HG02884 (cell line): Measurements from ENCODE around the gene TEDC2.

Source experiments
- ATAC-seq: cut with Tn5 transposase; IDR thresholded peaks from one replicate; pipeline ENCODE4 v1.9.1; 2021; ENCODE audit warnings: mild to moderate bottlenecking, moderate library complexity; ENCODE audit not compliant: unreplicated experiment

TEDC2 gene

DNA sequence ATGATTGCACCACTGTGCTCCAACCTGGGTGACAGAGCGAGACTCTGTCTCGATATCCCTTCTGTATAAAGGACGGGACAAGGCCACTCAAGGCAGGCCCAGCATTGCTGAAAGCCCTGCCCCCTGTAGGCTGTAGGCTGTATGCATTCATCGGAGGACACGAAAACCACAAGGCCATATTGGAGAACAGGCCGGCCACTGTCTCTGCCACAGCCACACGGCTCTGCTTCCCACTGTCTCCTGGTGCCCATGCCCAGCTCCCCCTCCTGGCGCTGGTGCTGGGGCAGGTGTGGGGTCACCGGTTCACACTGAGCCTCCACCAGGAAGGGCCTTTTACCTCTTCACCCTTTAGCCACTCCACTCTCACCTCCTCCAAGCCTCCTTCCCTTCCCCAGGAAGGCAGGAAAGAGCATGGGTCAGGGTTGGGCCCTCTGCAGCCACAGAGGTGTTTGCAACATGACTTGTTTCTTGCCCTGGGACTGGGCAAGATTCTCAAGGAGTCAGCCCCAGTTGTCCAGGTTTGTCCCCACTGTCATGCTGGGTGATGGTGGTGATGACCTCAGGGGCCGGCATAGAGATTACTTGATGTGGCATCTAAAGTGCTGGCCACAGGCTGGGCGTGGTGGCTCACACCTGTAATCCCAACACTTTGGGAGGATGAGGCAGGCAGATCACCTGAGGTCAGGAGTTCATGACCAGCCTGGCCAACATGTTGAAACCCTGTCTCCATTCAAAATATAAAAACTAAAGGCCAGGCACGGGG is 5.9 kb downstream of the TEDC2 start:
- ATAC-seq: no peak

DNA sequence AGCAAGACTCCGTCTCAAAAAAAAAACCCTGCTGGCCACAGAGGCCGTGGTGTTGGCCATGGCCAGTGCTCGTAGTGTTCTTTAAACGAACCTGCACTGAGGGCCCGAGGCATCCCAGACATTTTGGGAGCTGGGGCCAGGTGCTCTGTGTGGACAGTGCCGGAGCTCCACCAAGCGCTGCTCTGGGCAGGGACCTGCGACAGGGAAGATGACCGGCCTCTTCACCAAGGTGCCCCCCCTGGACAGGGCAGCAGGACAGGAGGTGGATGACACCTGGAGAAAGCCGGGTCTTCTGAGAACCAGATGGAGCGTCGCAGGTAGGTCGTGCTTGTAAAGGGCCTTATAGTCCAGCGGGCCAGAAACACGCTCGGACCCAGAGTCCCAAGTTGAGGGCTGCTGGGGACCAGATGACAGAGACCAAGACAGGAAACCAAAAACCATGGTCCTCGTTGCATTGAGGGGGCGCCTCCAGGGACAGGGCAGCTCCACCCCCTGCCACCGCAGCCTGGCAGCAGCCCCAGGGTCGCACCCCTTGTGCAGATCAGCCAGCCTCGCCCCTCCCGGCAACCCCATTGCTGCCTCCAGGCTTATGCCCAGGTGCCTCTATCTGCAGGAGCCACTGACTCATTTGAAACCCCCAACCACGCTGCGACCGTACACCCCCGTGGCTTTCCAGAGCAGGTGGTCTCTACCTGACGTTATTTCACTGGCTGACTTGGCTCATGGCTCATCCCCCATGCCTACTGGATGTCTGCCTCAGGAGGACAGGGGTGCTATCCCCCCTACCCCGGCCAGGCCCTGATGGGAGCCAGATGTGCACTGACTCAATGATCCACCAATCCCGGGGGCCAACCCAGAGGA is 7.0 kb downstream of the TEDC2 start:
- ATAC-seq: no peak

DNA sequence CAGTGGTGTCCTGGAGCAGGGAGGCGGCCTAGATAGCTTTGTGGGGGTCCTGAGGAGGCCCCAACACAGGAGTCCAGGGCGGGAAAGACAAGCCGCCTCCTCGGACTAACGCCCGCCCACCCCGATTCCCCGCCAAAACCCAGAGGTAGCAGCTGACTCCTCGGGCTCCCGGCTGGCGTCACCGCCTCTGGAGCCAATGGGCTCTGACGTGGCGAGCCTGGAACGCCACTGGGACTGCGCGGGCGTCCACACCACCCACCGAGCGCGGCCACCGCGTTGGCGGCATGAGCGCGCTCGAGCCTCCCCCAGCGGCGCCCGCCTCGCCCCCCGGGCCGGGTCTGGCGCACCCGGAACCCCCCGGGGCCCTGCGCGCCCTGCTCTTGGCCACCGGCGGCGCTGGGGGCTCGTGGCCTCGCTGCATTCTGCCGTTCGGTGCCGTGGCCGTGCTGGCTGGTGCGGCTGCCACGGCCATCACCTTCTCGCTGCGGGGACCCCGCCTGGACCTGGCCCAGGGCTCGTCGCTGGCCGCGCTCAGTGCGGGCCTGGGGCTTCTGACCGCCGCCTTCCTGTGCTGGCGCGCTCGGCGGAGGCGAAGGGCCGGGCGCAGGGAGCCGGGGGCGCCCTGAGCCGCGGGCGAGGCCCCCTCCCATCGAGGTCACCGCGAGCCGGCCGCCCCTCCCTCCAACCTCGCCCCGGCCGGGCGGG is 7.8 kb downstream of the TEDC2 start:
- ATAC-seq: no peak

DNA sequence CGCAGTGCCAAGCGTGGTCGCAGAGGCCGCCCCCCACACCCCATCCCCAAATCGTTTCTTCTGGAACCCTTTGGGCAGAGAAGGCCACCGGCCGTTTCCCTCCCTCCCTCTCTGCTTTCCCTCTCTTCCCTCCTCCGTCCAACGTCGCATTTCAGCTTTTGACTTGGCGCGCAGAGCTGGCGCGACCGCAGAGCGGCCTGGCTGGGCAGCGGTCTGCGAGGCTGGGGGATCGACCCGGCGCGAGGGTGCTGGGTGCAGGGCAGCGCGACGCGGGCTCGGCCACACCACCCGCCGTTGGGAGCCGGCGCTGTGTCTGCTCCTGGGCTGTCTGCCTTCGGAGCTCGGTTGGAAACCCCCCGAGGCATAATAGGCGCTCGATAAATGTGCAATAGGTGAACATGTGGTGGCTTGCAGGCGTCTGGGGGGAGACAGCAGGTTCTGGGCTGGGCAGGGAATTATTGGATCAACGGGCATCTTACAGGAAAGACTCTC is 8.4 kb downstream of the TEDC2 start:
- no peak for ATAC-seq

DNA sequence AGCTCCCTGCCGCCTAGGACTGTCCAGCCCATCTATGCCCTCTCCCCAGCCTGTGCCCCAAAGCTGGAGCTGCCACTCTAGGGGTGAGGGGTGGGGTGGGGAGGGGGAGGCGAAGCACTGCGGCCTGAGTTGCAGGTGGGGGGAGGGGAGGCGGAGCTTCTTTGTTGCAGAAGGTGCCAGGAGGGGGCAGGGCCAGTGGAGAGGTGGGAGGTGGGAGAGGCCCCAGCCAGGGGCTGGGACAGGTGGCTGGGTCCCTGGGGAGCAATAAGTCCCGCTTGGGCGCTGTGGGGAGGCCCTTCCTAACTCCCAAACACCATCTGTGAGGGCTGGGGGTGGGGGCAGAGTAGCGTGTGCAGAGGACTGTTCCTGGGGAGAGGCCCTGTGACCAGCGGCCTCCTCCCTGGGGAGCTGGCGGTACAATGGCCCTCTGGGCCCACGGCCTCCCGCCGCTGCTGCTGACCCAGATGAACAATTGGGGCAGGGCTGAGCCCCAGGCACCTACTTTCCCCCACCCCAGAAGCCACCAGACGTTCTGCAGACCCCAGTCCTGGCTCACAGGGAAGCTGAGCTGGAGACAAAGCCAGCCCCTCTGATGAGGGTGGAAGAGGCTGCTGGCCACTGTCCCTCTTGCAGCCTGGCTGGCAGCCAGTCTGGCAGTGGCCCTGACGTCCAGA is 9.0 kb downstream of the TEDC2 start:
- ATAC-seq: no peak

DNA sequence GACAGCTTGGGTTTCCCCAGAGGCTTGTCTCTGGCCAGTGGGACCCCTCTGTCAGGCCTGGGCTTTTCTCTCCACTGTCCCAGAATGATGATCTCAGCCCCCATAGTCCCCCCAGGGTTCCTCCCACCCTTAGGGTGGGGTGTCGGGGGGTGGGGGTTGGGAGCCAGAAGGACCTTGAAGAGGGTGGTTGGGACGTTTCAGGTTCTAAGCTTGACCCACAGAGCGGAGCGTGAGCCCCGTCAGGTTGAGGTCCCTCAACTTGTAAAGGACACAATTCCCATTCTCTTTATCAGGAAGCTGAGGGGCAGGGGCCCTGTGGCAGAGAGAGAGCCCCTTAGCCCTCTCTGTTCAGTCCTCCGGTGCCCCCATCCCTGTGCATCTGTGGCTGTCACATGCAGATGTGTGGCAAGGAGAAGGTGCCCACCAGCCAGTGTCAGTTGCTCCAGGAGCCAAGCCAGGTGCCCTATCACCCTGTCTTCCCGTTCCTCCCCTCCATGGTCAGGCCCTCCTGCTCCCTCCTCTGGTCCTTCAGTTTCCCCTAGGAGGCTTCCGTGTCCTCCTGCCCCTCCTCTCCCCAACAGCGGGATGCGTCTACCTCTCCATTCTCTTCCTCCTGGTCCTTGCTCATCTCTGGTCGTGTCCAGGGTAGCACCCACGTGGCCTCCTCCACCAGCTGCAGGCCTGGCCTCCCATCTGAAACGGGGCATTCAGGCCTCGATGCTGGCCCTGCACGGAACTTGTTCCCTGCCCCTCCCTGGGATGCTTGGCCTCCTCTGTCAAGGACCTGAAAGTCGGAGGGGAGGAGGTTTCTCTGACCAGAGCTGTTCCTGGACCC is 9.7 kb downstream of the TEDC2 start:
- no peak for ATAC-seq

DNA sequence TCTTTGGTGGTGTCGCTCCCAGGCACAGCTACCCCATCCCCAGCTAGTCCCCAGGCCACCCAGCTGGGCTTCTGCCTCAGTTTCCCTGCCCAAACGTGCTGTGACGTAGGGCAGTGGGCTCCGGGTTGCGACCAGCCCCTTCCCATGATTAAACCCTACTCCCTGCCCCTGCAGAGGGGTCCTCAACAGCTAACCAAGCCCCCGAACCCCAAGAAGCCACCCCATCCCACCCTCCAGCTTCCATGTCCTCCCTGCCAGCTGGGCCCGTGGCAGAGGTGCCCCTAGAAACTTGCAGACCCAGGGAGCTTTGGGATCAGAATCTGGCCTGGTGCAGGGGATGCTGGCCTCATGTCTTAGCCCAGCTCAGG is 10.3 kb downstream of the TEDC2 start:
- no peak for ATAC-seq

DNA sequence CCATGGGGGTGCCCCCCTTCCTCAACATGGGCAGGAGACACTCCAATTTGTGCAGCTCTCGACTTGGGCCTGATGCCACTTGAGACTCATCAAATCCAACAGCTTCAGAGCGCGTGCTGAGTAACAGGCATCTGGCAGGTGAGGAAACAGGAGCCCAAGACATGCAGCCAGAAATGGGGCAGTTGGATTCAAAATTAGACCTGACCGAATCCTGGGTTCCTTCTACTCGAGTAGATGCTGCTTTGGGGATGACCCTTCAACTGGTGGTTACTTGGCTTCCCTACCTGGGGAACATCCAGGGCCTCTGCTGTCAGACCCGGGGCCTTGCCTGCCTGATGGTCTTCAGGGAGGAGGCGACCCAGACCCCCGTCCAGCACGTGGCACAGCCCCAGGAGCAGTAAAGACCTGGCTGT is 10.7 kb downstream of the TEDC2 start:
- no peak for ATAC-seq

DNA sequence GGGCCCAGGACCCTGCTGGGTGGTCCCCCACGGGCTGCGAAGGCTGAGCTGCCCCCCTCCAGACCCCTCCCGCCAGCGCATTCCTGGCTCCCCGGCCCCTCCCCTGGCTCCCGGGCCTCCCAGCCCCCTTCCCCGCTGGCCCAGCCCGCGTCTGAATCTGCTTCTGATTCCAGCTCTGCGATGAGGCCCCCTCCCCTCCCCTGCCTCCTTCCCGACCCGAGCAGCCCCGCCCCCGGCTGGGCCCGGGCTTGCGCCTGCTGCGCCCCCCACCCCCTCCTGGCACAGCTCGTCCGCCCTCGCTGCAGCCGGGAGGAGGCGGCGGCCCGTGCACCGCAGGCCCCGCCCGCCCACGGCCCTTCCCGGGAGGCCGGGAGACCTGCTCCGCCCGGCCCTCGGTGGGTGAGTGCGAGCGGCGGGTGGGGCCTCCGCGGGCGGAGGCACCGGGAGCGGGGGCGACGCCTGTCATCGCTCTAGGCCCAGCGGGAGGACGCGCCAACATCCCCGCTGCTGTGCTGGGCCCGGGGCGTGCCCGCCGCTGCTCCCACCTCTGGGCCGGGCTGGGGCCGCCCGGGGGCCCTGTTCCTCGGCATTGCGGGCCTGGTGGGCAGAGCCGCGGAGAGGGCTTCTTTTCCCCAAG is 11.2 kb downstream of the TEDC2 start, which contains the start of gene NTN3:
Gene NTN3, plus strand, starts transcription at position 282 of the 637 bp plus-strand sequence. CDS start 405 bp downstream, outside the sequence.
- no peak for ATAC-seq

DNA sequence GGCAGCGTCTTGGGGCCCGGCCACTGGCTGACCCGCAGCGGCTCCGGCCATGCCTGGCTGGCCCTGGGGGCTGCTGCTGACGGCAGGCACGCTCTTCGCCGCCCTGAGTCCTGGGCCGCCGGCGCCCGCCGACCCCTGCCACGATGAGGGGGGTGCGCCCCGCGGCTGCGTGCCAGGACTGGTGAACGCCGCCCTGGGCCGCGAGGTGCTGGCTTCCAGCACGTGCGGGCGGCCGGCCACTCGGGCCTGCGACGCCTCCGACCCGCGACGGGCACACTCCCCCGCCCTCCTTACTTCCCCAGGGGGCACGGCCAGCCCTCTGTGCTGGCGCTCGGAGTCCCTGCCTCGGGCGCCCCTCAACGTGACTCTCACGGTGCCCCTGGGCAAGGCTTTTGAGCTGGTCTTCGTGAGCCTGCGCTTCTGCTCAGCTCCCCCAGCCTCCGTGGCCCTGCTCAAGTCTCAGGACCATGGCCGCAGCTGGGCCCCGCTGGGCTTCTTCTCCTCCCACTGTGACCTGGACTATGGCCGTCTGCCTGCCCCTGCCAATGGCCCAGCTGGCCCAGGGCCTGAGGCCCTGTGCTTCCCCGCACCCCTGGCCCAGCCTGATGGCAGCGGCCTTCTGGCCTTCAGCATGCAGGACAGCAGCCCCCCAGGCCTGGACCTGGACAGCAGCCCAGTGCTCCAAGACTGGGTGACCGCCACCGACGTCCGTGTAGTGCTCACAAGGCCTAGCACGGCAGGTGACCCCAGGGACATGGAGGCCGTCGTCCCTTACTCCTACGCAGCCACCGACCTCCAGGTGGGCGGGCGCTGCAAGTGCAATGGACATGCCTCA is 12.0 kb downstream of the TEDC2 start:
- ATAC-seq: no peak

DNA sequence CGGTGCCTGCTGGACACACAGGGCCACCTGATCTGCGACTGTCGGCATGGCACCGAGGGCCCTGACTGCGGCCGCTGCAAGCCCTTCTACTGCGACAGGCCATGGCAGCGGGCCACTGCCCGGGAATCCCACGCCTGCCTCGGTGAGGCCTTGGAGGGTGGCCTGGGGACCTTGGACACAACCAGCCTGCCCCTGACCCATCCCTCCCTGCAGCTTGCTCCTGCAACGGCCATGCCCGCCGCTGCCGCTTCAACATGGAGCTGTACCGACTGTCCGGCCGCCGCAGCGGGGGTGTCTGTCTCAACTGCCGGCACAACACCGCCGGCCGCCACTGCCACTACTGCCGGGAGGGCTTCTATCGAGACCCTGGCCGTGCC is 12.6 kb downstream of the TEDC2 start:
- ATAC-seq: no peak

DNA sequence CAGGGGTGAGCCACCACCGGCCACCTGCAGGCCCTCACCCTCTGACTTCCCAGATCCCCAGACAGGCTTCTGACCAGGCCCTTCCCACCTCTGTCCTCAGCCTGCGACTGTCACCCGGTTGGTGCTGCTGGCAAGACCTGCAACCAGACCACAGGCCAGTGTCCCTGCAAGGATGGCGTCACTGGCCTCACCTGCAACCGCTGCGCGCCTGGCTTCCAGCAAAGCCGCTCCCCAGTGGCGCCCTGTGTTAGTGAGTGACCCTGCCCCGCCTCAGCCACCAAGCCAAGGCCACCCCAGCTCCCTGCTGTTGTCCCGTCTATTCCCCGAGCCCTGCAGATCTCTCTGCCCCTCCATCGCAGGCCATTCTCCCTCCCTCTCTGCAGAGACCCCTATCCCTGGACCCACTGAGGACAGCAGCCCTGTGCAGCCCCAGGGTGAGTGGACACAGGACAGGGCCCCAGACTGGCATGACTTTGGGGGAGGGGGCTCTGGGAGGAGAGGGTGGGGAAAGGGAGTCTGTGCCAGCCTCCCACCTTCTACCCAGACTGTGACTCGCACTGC is 13.1 kb downstream of the TEDC2 start:
- ATAC-seq: no peak

DNA sequence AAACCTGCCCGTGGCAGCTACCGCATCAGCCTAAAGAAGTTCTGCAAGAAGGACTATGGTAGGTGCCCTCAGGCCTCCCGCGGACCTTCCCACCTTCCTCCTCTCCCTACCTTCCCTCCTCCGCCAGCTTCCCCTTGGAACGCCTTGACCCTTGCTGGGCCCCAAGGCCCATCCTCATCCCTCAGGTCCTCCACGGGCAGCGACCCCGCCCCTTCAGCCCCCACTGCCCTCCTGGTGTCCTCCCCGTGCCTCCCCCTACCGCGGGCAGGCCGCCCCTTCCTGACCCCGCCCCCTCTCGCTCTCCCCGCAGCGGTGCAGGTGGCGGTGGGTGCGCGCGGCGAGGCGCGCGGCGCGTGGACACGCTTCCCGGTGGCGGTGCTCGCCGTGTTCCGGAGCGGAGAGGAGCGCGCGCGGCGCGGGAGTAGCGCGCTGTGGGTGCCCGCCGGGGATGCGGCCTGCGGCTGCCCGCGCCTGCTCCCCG is 13.6 kb downstream of the TEDC2 start:
- no peak for ATAC-seq

DNA sequence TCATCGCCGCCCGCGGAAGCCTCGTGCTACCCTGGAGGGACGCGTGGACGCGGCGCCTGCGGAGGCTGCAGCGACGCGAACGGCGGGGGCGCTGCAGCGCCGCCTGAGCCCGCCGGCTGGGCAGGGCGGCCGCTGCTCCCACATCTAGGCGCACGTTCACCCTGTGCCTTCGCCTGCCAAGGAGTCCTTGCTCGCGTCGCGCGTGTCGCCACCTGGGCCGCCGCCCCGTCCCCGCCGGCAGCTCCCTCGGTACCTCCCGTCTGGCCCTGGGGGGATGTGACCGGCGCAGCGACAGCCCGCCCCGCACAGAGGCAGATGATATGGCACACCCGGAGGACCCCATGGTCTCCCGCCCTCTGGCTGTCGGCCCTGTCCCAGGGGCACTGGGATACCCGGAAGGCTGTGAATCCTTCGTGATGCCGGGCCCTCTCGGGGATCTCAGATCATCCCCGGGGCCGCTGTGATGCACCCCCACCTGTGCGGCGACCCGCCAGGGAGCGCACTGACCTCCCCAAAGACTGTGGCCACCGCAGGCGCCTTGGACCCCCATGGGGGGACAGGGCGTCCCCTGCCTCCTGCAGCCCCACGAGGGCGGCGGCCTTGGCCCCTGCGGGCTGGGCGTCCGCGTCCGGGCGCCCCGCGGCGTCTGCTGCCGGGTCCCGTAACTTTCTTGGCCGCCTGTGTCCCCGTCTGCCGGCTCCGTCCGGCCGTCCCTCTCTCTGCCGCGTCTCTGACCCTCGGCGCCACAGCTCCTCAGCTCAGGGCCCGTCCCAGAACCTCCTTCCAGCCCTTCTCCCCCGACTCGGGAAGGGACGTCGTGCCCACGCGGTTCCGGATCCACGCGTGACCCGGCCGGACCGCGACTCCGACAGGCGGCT is 14.3 kb downstream of the TEDC2 start:
- no peak for ATAC-seq

DNA sequence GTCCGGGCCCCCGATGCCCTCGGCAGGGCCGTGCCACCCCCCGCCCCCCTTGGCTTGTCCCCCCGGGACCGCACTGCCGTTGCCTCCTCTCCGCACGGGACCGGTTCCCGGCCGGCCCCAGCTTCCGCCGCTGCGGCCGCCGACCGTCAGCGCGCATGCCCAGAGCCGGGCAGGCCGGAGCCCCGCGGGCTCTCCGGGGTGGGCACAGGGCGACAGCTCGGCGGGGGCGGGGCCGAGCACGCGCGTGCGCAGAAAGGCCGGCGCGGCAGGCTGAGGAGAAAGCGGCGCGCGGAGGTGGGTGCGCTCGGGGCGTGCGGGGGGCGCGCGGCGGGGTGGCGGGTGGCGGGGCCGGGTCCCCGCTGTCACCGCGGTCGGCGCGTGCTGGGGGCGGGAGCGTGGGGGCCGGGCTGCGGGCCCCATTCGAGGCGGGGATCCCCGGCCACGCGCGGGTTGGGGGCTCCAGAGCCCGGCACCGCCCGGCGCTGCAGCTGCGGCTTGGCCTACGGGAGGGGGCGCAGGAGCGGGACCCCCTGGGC is 15.0 kb downstream of the TEDC2 start, which contains the start of gene TBC1D24:
Gene TBC1D24, plus strand, starts transcription at position 251 of the 536 bp plus-strand sequence. CDS start 21,022 bp downstream, outside the sequence.
- no peak for ATAC-seq

DNA sequence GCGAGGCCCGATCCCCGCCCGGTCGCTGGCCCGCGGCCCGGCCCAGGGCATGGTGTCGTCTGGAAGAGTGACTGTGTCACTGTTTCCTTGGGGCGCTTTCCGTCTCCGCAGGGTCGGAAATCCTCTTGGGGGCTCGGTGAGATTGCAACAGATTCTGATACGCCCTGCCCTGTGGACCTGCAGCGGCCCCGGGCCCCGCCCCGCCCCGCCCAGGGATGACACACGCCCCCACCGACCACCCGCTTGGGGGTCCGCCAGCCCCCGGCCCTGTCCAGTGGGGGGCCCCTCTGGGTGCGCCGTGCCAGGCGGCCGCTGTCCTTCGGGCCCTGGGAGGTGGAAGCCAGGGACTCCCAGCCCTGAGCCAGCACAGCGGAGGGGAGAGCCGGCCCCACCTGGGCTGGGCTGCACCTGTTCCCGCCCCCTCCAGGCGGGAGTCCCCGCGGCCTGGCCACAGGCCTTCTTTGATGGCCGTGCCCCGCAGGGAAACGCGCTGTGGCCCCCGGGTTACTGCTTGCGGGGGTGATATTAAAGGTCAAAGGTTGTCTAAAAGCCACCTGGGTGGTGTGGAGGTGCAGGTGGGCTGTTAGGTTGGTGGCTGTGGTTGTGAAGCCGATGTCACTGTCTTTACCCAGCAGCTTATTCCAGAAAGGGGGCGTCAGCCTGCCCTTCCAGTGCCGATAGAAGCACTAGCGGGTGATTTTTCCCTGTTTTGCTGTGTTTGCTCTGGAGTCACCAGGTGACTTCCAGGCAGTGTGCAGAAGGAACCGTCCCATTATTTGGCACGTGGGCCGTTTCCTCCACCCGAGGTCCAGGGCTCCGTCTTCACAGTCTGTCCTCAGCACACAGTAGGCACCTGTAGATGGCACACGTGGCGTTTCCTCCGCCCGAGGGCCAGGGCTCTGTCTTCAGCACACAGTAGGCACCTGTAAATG is 15.8 kb downstream of the TEDC2 start:
- no peak for ATAC-seq
